ENCODE results near the gene MPDZ.
A peak's percentile ranks its signal among the peaks of the same experiment; 100 is the strongest.

The MPDZ gene

GRCh38 chr9:13131991-13132390, 147.5 kb downstream of the MPDZ start:
- no peak for DNase-seq (ENCODE audit: low spot score)

- no peak for DNase-seq (ENCODE audit: low spot score)
Observed at GRCh38 chr9:13131416-13131815, 148.1 kb downstream of the MPDZ start.

GRCh38 chr9:13128266-13128860, 151.1 kb downstream of the MPDZ start:
- no peak for DNase-seq (ENCODE audit: low spot score)

- no peak for DNase-seq (ENCODE audit: low spot score)
Observed at GRCh38 chr9:13127131-13127530, 152.4 kb downstream of the MPDZ start.

GRCh38 chr9:13125261-13125660, 154.2 kb downstream of the MPDZ start:
- no peak for DNase-seq (ENCODE audit: low spot score)

- DNase-seq (ENCODE audit: low spot score): no peak
Observed at GRCh38 chr9:13122756-13123369, 156.6 kb downstream of the MPDZ start.

GRCh38 chr9:13118313-13118712, 161.2 kb downstream of the MPDZ start:
- no peak for DNase-seq (ENCODE audit: low spot score)

GRCh38 chr9:13116292-13116691, 163.2 kb downstream of the MPDZ start:
- no peak for DNase-seq (ENCODE audit: low spot score)

GRCh38 chr9:13113751-13114150, 165.7 kb downstream of the MPDZ start:
- DNase-seq (ENCODE audit: low spot score): no peak

- no peak for DNase-seq (ENCODE audit: low spot score)
Observed at GRCh38 chr9:13113216-13113615, 166.3 kb downstream of the MPDZ start.

- no peak for DNase-seq (ENCODE audit: low spot score)
Observed at GRCh38 chr9:13111778-13112177, 167.7 kb downstream of the MPDZ start.

GRCh38 chr9:13110766-13111417, 168.6 kb downstream of the MPDZ start:
- DNase-seq (ENCODE audit: low spot score): no peak

GRCh38 chr9:13109781-13110180, 169.7 kb downstream of the MPDZ start:
- no peak for DNase-seq (ENCODE audit: low spot score)

GRCh38 chr9:13107008-13107407, 172.5 kb downstream of the MPDZ start:
- DNase-seq (ENCODE audit: low spot score): no peak

GRCh38 chr9:13100914-13101572, 178.4 kb downstream of the MPDZ start:
- DNase-seq (ENCODE audit: low spot score): no peak

GRCh38 chr9:13095056-13095455, 184.4 kb downstream of the MPDZ start:
- no peak for DNase-seq (ENCODE audit: low spot score)

- no peak for DNase-seq (ENCODE audit: low spot score)
Observed at GRCh38 chr9:13090628-13091027, 188.9 kb downstream of the MPDZ start.

- no peak for DNase-seq (ENCODE audit: low spot score)
Observed at GRCh38 chr9:13089666-13090065, 189.8 kb downstream of the MPDZ start.

- peak; percentile 62 for DNase-seq (ENCODE audit: low spot score)
Observed at GRCh38 chr9:13088720-13089427, 190.6 kb downstream of the MPDZ start.

- DNase-seq (ENCODE audit: low spot score): peak; percentile 24
Observed at GRCh38 chr9:13083963-13084528, 195.4 kb downstream of the MPDZ start.

GRCh38 chr9:13083366-13083765, 196.1 kb downstream of the MPDZ start:
- no peak for DNase-seq (ENCODE audit: low spot score)

- no peak for DNase-seq (ENCODE audit: low spot score)
Observed at GRCh38 chr9:13082796-13083195, 196.7 kb downstream of the MPDZ start.

All from kidney capillary endothelial cell (primary cell).